ENCODE results near the gene SPINT4. TPM values are rescaled to one million over a fixed set of nuclear protein-coding genes. Genes with fewer than 3 reads are reported as not detected.

The SPINT4 gene
- total RNA-seq, 1 donor from 2014 or later: not detected

DNA sequence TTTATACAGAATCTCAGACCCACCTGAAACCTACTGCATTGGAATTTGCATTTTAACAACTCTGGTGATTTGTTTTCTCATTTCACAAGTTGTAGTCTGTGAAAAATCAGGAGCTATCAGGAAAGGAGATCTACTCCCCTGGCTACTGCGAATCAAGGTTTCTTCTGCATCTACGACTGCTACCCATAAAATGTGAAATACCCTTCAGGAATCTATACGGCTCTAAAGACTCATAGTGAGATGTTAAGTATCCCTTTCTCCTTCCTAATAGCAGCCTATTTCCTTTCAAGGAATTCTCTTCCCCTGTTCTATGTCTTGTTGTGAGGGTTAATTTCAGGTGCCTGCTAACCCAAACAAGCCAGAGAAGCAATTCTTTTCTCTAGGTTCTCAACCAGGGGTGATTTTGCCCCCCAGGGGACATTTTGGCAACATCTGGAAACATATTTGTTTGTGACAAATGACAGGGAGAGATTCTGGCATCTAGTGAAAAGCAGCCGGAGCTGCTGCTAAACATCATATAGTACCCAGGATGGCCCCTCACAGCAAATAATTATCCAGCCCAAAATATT is 43.2 kb downstream of the SPINT4 start:
- DNase-seq (ENCODE audit: low read depth in 2 of 2): no peak

DNA sequence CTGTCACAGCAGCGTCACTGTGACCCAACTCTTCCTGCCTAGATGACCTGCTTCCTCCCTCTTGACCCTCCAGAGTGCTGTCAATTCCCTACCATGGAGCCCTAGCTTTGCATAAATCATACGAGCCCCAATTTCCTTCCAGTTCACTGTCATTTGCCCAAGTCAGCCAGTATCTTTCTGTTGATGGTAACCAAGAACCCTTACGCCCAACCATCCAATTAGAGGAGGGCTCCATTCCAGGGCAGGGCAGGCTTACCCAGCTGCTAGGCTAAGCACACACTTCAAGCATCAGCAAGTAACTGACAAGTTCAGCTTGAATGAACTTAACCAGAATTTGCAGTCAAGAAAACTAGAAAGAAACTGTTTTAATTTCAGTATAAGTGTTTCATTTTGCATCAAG is 43.8 kb downstream of the SPINT4 start:
- DNase-seq (ENCODE audit: low read depth in 2 of 2): peak in 1 of 2 donors; percentile 11

DNA sequence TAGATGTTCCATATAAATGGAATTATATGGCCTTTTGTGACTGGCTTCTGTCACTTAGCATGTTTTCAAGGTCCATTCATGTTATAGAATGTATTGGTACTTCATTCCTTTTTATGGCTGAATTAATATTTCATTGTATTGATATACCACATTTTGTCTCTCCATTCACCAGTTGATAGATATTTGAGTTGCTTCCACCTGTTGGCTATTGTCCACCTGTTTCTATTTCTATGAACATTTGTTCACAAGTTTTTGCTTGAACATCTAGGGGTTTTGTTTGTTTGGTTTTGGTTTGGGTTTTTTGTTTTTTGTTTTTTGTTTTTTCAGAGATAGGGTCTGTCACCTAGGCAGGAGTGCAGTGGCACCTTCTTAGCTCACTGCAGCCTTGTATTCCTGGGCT is 46.3 kb downstream of the SPINT4 start:
- DNase-seq (ENCODE audit: low read depth in 2 of 2): no peak

DNA sequence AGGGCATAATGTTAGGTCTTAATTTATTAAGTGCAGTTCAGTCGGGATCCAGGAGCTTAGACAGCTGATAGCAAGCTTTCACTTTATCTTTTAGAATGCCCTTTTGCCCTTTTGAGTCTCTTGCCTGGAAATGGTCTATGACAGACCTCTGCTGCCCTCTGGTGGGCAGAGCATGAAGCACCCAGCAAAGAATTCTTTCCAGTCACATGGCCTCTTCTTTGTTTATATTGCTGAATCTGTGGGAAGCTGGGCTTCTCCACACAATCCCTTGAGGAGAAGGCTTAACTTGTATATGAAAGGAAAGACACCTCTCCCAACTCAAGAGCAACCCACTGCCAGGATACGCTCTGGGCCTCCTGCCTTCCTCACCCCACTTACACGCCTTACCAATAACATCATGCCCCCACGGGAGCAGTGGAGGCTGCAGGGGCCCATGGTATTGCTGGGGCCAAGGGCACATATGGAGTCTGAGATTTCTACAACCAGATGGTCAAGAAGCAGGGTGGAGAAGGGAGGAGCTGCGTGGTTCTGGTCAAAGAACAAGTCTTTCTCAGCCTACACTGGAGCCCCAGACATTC is 49.1 kb downstream of the SPINT4 start:
- DNase-seq (ENCODE audit: low read depth in 2 of 2): peak; percentile 78 to 81

DNA sequence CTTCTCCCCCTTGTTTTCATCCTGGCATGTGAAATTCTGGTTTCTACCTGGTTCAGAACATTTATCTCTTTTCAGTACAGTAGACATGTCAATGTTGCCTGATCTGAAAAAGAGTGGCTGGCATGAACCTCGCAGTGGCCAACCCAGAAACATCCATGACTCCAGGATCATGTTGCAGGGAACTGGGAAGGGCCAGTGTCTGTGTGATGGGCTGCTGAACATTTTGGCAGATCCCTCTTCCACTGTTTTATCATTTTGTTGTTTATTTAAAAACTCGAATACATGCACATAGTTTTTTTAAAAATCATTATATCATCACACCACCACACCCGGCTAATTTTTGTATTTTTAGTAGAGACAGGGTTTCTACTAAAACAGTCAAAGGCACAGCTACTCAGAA is 50.5 kb downstream of the SPINT4 start:
- DNase-seq (ENCODE audit: low read depth in 2 of 2): no peak

DNA sequence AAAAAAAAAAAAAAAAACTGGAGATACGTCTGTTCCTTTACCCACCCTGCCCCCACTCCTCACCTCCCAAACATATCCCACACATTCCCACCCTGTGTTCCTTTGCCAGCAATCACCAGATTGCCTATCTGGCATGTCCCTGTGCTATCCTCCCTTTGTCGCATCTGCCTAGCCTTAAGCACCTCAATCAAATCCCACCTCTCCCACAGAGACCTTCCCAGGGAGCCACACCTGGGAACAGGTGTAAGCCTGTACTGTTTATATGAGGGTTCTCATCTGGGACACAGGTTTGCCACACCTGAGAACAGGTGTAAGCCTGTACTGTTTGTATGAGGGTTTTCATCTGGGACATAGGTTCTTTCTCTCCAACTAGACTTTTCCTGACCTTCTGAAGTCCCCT is 52.8 kb downstream of the SPINT4 start:
- DNase-seq (ENCODE audit: low read depth in 2 of 2): no peak

DNA sequence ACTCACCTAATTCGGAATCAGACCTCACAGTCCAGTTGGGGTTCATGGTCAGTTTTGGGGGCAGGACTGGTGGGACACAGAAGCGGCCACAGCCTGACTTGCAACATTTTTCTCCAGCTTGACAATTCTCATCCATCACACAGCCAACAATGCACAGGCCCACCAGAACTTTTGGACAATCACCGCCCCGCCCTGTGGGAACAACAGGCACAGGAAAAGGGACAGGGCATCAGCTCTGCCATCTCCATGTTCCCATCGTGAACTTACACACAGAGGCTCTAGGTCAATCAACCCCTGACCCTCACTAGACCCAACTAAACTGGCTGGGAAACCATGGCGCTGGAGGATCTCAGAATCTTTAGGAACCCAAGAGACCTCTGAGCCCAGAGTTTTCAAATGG is 53.3 kb downstream of the SPINT4 start:
- DNase-seq (ENCODE audit: low read depth in 2 of 2): no peak

Other genes starting within 250 kb of the SPINT4 start
- not detected in 2 replicates for gene SPINT3, start 206.7 kb upstream of the SPINT4 start, total RNA-seq
- not detected in 2 replicates for gene WFDC6, start 182.9 kb upstream of the SPINT4 start, total RNA-seq
- not detected in 2 replicates for gene EPPIN, start 174.9 kb upstream of the SPINT4 start, total RNA-seq
- gene WFDC8, start 143.1 kb upstream of the SPINT4 start, total RNA-seq: not detected in 2 replicates
- not detected in 2 replicates for gene WFDC10A, start 92.6 kb upstream of the SPINT4 start, total RNA-seq
- gene WFDC9, start 91.1 kb upstream of the SPINT4 start, total RNA-seq: not detected in 2 replicates
- not detected in 2 replicates for gene WFDC11, start 52.1 kb upstream of the SPINT4 start, total RNA-seq
- not detected in 2 replicates for gene WFDC13, start 20.3 kb upstream of the SPINT4 start, total RNA-seq
- not detected in 2 replicates for gene WFDC10B, start 17.3 kb upstream of the SPINT4 start, total RNA-seq
- gene WFDC3, start 69.5 kb downstream of the SPINT4 start, total RNA-seq: not detected in 2 replicates
- gene DNTTIP1, start 69.6 kb downstream of the SPINT4 start, total RNA-seq: 14.4 and 15.1 TPM in 2 replicates
- gene UBE2C, start 90.3 kb downstream of the SPINT4 start, total RNA-seq: 4.2 and 10.7 TPM in 2 replicates
- gene TNNC2, start 105.0 kb downstream of the SPINT4 start, total RNA-seq: not detected in 2 replicates
- gene SNX21, start 111.5 kb downstream of the SPINT4 start, total RNA-seq: 9.4 and 11.9 TPM in 2 replicates
- gene ACOT8, start 135.0 kb downstream of the SPINT4 start, total RNA-seq: 25.7 and 35.3 TPM in 2 replicates
- gene ZSWIM3, start 135.3 kb downstream of the SPINT4 start, total RNA-seq: 5.0 and 7.9 TPM in 2 replicates
- 2.4 and 4.0 TPM in 2 replicates for gene ZSWIM1, start 158.9 kb downstream of the SPINT4 start, total RNA-seq
- gene SPATA25, start 165.3 kb downstream of the SPINT4 start, total RNA-seq: 0.44 and 0.79 TPM in 2 replicates
- 2.2 and 3.0 TPM in 2 replicates for gene NEURL2, start 168.9 kb downstream of the SPINT4 start, total RNA-seq
- 40.8 and 64.1 TPM in 2 replicates for gene CTSA, start 169.0 kb downstream of the SPINT4 start, total RNA-seq
- 4.4 and 4.8 TPM in 2 replicates for gene PLTP, start 189.8 kb downstream of the SPINT4 start, total RNA-seq
- 7.8 and 9.5 TPM in 2 replicates for gene PCIF1, start 212.3 kb downstream of the SPINT4 start, total RNA-seq
- gene ZNF335, start 249.9 kb downstream of the SPINT4 start, total RNA-seq: 4.4 and 8.9 TPM in 2 replicates

Measured in lung microvascular endothelial cell (primary cell).